MCF 10A (cell line): ENCODE measurements around the gene OR2D3. TPM values are rescaled to one million over a fixed set of nuclear protein-coding genes. Genes with fewer than 3 reads are reported as not detected.

Source experiments
- BruUV-seq: library from RNA; stranded (reverse); fragments of 400-500 nt; replicated peaks from 2 replicates; lab custom pipeline; 2021; lab: Mats Ljungman, UMichigan
- CTCF ChIA-PET: fragments of 300-600 bp; sonication (Branson Sonifier 250); formaldehyde crosslinking; extraction: SDS; loops from one replicate; lab custom pipeline; 2021; ENCODE audit warnings: antibody characterized with exemption, inconsistent platforms; lab: Yijun Ruan, JAX
- POLR2A ChIA-PET: fragments of 300-600, 350-650 bp; sonication (Branson Sonifier 250); formaldehyde crosslinking; extraction: SDS; loops from one replicate; lab custom pipeline; 2020; ENCODE audit warnings: antibody characterized with exemption, inconsistent platforms; lab: Yijun Ruan, JAX
- DNase-seq: peaks from one replicate; pipeline ENCODE4 v3.0.0-alpha.2; 2018; ENCODE audit not compliant: unreplicated experiment
- H3K27ac Mint-ChIP-seq: one replicate; pipeline ENCODE4 v1.8.0; 2022; ENCODE audit warnings: mild to moderate bottlenecking, low read depth, mixed read lengths; ENCODE audit not compliant: unreplicated experiment
- H3K27me3 Mint-ChIP-seq: one replicate; pipeline ENCODE4 v1.8.0; 2022; ENCODE audit warnings: mixed read lengths; ENCODE audit not compliant: insufficient read depth, unreplicated experiment
- H3K36me3 Mint-ChIP-seq: one replicate; pipeline ENCODE4 v1.8.0; 2022; ENCODE audit warnings: mild to moderate bottlenecking, moderate library complexity, mixed read lengths; ENCODE audit not compliant: insufficient read depth, unreplicated experiment
- H3K4me1 Mint-ChIP-seq: one replicate; pipeline ENCODE4 v1.8.0; 2022; ENCODE audit warnings: mixed read lengths; ENCODE audit not compliant: insufficient read depth, unreplicated experiment
- H3K4me3 Mint-ChIP-seq: one replicate; pipeline ENCODE4 v1.8.0; 2022; ENCODE audit warnings: mild to moderate bottlenecking, moderate library complexity, mixed read lengths; ENCODE audit not compliant: unreplicated experiment
- H3K9me3 Mint-ChIP-seq: one replicate; pipeline ENCODE4 v1.8.0; 2022; ENCODE audit warnings: mixed read lengths; ENCODE audit not compliant: unreplicated experiment
- intact Hi-C: fragments of 100-400 bp; cut with micrococcal nuclease; formaldehyde crosslinking; loops from 2 replicates; pipeline ENCODE4 v1.14.1; 2022
- total RNA-seq: library from RNA; stranded (reverse); gene quantifications from 2 replicates; pipeline ENCODE4 v1.2.3, GENCODE V29; 2022
- TF ChIP-seq, protein P1 (sequence below): fragments of 200-600 bp; IDR thresholded peaks from one replicate; pipeline ENCODE4 v1.8.0; 2022; ENCODE audit warnings: antibody characterized with exemption, mild to moderate bottlenecking; ENCODE audit not compliant: unreplicated experiment

The OR2D3 gene
- total RNA-seq, 1 experiment from 2014 or later, result not detected

GRCh38 chr11:6889835-6890234 lies 31.0 kb upstream of the OR2D3 start:
- Mint-ChIP-seq H3K36me3 (peaks cover 7% of the 10 kb centered on the region), H3K4me1 (no peaks in the 10 kb centered on the region), H3K27ac (no peak overlapping the region), H3K27me3 (peaks cover 14% of the 10 kb centered on the region), H3K9me3 (no peaks in the 10 kb centered on the region), H3K4me3 (no peak overlapping the region)
- POLR2A ChIA-PET, result no interaction called here
- TF ChIP-seq, protein P1, sequence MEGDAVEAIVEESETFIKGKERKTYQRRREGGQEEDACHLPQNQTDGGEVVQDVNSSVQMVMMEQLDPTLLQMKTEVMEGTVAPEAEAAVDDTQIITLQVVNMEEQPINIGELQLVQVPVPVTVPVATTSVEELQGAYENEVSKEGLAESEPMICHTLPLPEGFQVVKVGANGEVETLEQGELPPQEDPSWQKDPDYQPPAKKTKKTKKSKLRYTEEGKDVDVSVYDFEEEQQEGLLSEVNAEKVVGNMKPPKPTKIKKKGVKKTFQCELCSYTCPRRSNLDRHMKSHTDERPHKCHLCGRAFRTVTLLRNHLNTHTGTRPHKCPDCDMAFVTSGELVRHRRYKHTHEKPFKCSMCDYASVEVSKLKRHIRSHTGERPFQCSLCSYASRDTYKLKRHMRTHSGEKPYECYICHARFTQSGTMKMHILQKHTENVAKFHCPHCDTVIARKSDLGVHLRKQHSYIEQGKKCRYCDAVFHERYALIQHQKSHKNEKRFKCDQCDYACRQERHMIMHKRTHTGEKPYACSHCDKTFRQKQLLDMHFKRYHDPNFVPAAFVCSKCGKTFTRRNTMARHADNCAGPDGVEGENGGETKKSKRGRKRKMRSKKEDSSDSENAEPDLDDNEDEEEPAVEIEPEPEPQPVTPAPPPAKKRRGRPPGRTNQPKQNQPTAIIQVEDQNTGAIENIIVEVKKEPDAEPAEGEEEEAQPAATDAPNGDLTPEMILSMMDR, result no peak
- DNase-seq, result no peak
- no TSS peak for BruUV-seq
- CTCF ChIA-PET, result interaction anchor here (0.7 to 1.5 kb wide), 4 partner anchors 9 to 388 kb away, joined by 3 to 4 read pairs (median 4); partner anchors contain the start of gene OR10A2
- intact Hi-C loops, result no loop called here

GRCh38 chr11:6892400-6892799 lies 28.4 kb upstream of the OR2D3 start, which contains the start of gene OR2D2:
TSS of gene OR2D2 (minus strand) at chr11:6892500. CDS start at chr11:6892500, 0 bp downstream.
- BruUV-seq, result no TSS peak
- TF ChIP-seq, protein P1, result no peak
- H3K9me3 Mint-ChIP-seq, result no peaks in the 10 kb centered on the region
- intact Hi-C loops, result no loop called here
- DNase-seq, result no peak
- H3K27me3 Mint-ChIP-seq, result no peaks in the 10 kb centered on the region
- ChIA-PET CTCF (no interaction called here), POLR2A (no interaction called here)
- no peak within 1 kb of the TSS for H3K4me3 Mint-ChIP-seq
- no peaks in the 10 kb centered on the region for H3K36me3 Mint-ChIP-seq
- H3K27ac Mint-ChIP-seq, result no peak within 1 kb of the TSS
- H3K4me1 Mint-ChIP-seq, result no peaks in the 10 kb centered on the region

GRCh38 chr11:6894097-6894496 lies 26.7 kb upstream of the OR2D3 start:
- Mint-ChIP-seq H3K27ac (no peak overlapping the region), H3K36me3 (no peaks in the 10 kb centered on the region)
- CTCF ChIA-PET, result no interaction called here

GRCh38 chr11:6895010-6895409 lies 25.8 kb upstream of the OR2D3 start:
- BruUV-seq, result no TSS peak

More at GRCh38 chr11:6894097-6894496, 26.7 kb upstream of the OR2D3 start:
- no peaks in the 10 kb centered on the region for H3K9me3 Mint-ChIP-seq
- no peaks in the 10 kb centered on the region for H3K27me3 Mint-ChIP-seq
- POLR2A ChIA-PET, result no interaction called here
- no peak overlapping the region for H3K4me3 Mint-ChIP-seq
- no TSS peak for BruUV-seq
- H3K4me1 Mint-ChIP-seq, result no peaks in the 10 kb centered on the region
- TF ChIP-seq, protein P1, result no peak
- DNase-seq, result no peak
- intact Hi-C loops, result no loop called here

More at GRCh38 chr11:6895010-6895409, 25.8 kb upstream of the OR2D3 start:
- Mint-ChIP-seq H3K4me3 (no peak overlapping the region), H3K27ac (no peak overlapping the region), H3K9me3 (no peaks in the 10 kb centered on the region), H3K4me1 (no peaks in the 10 kb centered on the region), H3K36me3 (no peaks in the 10 kb centered on the region), H3K27me3 (no peaks in the 10 kb centered on the region)
- POLR2A ChIA-PET, result no interaction called here
- CTCF ChIA-PET, result no interaction called here
- intact Hi-C loops, result no loop called here
- DNase-seq, result no peak
- TF ChIP-seq, protein P1, result no peak
